Endothelial cell (in vitro differentiated cells): ENCODE data around the gene NEDD4L. TPM values are rescaled to one million over a fixed set of nuclear protein-coding genes. Genes with fewer than 3 reads are reported as not detected.

ENCODE experiments used
- DNase-seq: peaks from one replicate; pipeline ENCODE4 v3.0.0; 2021; ENCODE audit warnings: low spot score
- H3K27ac Mint-ChIP-seq: one replicate; pipeline ENCODE4 v1.8.0; 2021; ENCODE audit warnings: mixed read lengths, inconsistent platforms; ENCODE audit not compliant: unreplicated experiment
- H3K27me3 Mint-ChIP-seq: one replicate; pipeline ENCODE4 v1.8.0; 2021; ENCODE audit warnings: mild to moderate bottlenecking, moderate library complexity, mixed read lengths, inconsistent platforms; ENCODE audit not compliant: unreplicated experiment
- H3K36me3 Mint-ChIP-seq: one replicate; pipeline ENCODE4 v1.8.0; 2021; ENCODE audit warnings: mild to moderate bottlenecking, low read depth, mixed read lengths, inconsistent platforms; ENCODE audit not compliant: unreplicated experiment
- H3K4me1 Mint-ChIP-seq: one replicate; pipeline ENCODE4 v1.8.0; 2021; ENCODE audit warnings: mild to moderate bottlenecking, mixed read lengths, inconsistent platforms; ENCODE audit not compliant: unreplicated experiment
- H3K4me3 Mint-ChIP-seq: one replicate; pipeline ENCODE4 v1.8.0; 2021; ENCODE audit warnings: mild to moderate bottlenecking, mixed read lengths, inconsistent platforms; ENCODE audit not compliant: unreplicated experiment
- H3K9me3 Mint-ChIP-seq: one replicate; pipeline ENCODE4 v1.8.0; 2021; ENCODE audit warnings: mixed read lengths, inconsistent platforms; ENCODE audit not compliant: unreplicated experiment
- total RNA-seq: library from RNA; stranded (reverse); fragmentation: NEBNext Ultra II Directional; extraction: Animal tissue kit (Norgen Biotek cat#: 25700); gene quantifications from one replicate; pipeline ENCODE4 v1.2.1, GENCODE V29; 2021; ENCODE audit not compliant: unreplicated experiment
- TF ChIP-seq, protein P1 (sequence below): fragments of 200-600 bp; sonication (generic); IDR thresholded peaks from one replicate; pipeline ENCODE4 v1.5.0; 2021; ENCODE audit warnings: antibody characterized with exemption; ENCODE audit not compliant: unreplicated experiment

Gene NEDD4L
- total RNA-seq, 1 donor from 2014 or later: 42.8 TPM

DNA sequence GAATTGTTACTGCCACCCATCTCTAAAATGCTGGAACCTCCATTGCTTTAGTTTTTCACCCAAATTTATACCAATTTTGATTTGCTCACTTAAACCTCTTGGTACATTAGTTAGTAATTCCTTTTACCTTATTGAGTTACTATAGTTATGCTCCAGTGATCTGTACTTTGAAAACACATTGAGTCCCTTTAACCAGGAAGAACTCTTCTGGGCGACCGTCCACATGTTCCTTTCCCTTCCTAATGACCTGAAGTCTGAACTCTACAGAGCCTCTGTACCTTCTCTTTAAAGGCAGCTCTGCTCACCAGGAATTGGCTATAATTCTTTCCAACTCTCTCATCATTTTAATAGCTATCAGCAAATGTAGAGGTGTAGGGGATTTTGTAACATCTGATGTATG, 290.0 kb downstream of the NEDD4L start:
- Mint-ChIP-seq H3K4me1 (peaks cover 23% of the 10 kb centered on the region), H3K27ac (no peak overlapping the region), H3K9me3 (no peaks in the 10 kb centered on the region), H3K36me3 (no peaks in the 10 kb centered on the region), H3K27me3 (peaks cover 6% of the 10 kb centered on the region), H3K4me3 (no peak overlapping the region)
- TF ChIP-seq, protein P1, sequence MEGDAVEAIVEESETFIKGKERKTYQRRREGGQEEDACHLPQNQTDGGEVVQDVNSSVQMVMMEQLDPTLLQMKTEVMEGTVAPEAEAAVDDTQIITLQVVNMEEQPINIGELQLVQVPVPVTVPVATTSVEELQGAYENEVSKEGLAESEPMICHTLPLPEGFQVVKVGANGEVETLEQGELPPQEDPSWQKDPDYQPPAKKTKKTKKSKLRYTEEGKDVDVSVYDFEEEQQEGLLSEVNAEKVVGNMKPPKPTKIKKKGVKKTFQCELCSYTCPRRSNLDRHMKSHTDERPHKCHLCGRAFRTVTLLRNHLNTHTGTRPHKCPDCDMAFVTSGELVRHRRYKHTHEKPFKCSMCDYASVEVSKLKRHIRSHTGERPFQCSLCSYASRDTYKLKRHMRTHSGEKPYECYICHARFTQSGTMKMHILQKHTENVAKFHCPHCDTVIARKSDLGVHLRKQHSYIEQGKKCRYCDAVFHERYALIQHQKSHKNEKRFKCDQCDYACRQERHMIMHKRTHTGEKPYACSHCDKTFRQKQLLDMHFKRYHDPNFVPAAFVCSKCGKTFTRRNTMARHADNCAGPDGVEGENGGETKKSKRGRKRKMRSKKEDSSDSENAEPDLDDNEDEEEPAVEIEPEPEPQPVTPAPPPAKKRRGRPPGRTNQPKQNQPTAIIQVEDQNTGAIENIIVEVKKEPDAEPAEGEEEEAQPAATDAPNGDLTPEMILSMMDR: no peak
- DNase-seq: no peak

DNA sequence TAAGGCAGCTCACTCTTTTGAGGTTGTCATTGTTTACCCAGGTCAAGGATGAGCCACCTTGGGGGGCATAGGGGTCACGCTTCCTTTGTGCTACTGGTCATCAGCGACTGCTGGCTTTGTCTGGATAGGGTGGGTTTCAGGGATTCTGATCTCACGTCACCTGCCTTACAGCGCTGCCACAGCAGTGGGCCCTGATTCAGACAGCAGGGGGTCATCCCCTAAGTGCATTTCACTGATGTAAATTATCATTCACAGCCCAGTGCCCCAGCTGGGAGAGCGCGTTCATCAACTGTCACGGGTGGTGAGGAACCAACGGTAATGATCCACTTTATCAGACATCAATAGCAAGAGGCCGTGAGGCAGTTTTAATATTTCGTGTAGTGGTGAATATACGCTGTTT, 291.2 kb downstream of the NEDD4L start:
- Mint-ChIP-seq H3K27me3 (peaks cover 8% of the 10 kb centered on the region), H3K9me3 (no peaks in the 10 kb centered on the region), H3K27ac (no peak overlapping the region), H3K36me3 (no peaks in the 10 kb centered on the region), H3K4me1 (peaks cover 35% of the 10 kb centered on the region), H3K4me3 (no peak overlapping the region)
- TF ChIP-seq, protein P1: no peak
- DNase-seq: no peak

DNA sequence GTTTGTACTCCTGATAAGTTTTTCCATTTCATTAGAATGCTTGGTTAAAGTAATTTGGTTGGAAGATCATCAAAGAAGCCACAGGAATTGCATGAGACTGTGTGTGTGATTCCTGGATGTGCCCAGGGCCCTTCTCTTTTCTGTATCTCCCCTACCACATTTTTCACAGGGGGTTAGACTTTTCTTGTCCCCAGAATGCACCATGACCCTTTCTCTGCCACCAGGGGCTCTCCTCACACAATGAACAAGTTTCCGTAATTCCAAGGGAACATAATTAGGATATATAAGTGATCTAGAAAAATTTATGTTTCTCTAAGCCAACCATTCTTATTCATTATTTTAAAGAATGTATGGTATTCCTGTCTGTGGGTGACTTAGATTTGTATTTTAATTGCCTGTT, 291.8 kb downstream of the NEDD4L start:
- TF ChIP-seq, protein P1: no peak
- Mint-ChIP-seq H3K27ac (no peak overlapping the region), H3K36me3 (no peaks in the 10 kb centered on the region), H3K4me3 (no peak overlapping the region), H3K27me3 (peaks cover 8% of the 10 kb centered on the region), H3K9me3 (no peaks in the 10 kb centered on the region), H3K4me1 (peaks cover 39% of the 10 kb centered on the region)
- no peak for DNase-seq

DNA sequence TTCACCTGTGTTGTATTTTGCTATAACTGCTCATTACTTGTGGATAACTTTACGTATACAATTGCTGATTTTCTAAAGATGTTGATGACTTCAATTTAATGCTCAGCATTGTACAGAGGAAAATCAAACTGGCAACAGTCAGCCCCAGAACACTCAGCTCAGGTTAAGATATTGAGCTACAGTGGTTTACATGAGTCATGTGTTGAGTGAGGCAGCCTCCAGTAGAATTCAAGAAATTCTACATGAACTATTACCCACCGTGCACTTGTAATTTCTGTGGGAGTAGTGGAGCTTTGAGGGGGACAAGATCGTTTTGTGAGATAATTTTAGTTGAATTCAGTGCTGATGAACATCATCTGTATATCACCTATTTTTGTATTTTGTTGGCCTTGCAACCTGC, 292.6 kb downstream of the NEDD4L start:
- Mint-ChIP-seq H3K4me3 (no peak overlapping the region), H3K9me3 (no peaks in the 10 kb centered on the region), H3K36me3 (no peaks in the 10 kb centered on the region), H3K27ac (peak overlapping the region; percentile 78), H3K4me1 (peaks cover 42% of the 10 kb centered on the region), H3K27me3 (peaks cover 8% of the 10 kb centered on the region)
- TF ChIP-seq, protein P1: no peak
- DNase-seq: no peak

DNA sequence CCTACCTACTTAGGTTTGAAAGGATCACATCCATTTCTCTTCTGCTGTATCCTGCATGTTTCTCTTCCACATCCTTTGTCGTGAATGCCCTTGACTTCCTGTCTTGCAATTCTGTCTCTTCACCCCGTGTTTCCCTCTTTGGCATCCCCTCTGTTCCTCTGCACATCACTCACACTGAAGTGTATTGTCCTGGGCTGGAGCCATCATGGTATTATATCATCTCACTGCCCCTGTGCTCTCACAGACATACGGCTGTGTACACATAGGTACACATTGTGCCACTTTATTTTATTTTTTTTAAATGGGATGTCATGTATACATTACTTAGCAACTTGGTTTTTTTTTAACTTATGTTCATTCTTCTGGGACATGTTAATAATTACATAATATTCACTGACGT, 293.3 kb downstream of the NEDD4L start:
- TF ChIP-seq, protein P1: no peak
- H3K4me3 Mint-ChIP-seq: peak overlapping the region; percentile 21
- peaks cover 8% of the 10 kb centered on the region for H3K27me3 Mint-ChIP-seq
- DNase-seq: no peak
- no peaks in the 10 kb centered on the region for H3K9me3 Mint-ChIP-seq
- peaks cover 4% of the 10 kb centered on the region for H3K36me3 Mint-ChIP-seq
- H3K4me1 Mint-ChIP-seq: peaks cover 47% of the 10 kb centered on the region
- peak overlapping the region; percentile 78 for H3K27ac Mint-ChIP-seq
